Brain pericyte (primary cell): ENCODE data around the gene TCEA3.
A peak's percentile ranks its signal among the peaks of the same experiment; 100 is the strongest.
"Not testable (repeated sequence)": the region's sequence is repeated elsewhere in the genome, so short reads cannot be mapped to it uniquely, and the experiment has no call there.

Source experiments
- DNase-seq: peaks from one replicate; pipeline ENCODE4 v3.0.0-alpha.2; 2012; ENCODE audit warnings: low read depth, low spot score

TCEA3 gene

GRCh38 chr1:23392125-23392855 lies 32.3 kb downstream of the TCEA3 start:
- no peak for DNase-seq

- no peak for DNase-seq
Observed at GRCh38 chr1:23389837-23390321, 34.7 kb downstream of the TCEA3 start.

- DNase-seq: no peak
Observed at GRCh38 chr1:23387494-23387893, 37.1 kb downstream of the TCEA3 start.

DNA sequence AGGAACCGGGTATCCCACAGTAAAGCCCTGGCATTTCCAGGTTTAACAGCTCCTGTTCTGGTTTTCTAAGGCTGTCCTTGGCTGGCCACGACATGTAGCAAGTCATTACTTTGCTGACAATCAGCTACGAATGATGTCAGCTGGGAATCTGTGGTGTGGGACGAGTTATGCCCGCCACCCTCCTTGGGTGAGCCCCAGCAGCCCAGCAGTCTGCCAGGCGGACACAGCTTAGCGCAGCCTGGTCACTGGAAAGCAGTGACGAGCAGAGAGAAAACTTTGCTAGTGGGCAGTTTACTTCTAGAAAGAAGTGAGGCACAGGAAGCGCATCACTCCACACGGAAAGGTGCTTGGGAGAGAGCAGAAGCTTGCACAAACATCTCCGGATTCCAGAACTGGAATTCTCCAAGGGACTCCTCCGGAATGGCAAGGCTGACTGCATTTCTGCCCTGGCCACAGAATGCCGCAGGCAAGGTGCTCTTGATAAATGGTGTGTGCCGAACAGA lies 39.4 kb downstream of the TCEA3 start:
- no peak for DNase-seq

DNA sequence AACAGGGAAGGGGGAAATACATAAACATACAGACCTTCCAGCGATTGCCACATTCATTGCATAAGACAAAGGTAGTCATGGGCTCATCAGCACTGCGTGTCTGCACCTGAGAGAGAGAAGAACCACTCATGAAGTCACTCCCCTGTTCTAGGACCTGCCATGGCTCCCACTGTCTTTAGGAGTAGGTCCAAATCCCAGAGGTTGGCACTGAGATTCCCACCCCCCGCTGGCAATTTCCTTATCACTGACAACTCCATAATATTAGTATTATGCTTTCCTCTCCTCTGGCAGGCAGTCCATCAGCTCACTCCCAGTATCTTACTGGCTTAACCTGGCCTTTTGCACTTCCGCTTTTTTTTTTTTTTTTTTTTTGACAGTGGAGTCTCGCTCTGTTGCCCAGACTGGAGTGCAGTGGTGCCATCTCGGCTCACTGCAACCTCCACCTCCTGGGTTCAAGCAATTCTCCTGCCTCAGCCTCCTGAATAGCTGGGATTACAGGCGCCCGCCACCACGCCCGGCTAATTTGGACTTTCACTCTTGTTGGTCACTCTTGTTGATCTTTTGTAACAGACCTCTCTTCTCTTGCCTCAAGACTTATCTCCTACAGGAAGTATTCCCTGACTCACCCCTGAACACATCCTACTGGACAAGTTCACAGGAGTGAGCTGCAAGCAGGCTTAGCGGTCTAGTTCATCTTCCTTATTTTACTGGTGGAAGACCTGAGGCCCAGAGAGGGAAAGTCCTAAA lies 40.1 kb downstream of the TCEA3 start:
- no peak for DNase-seq

- no peak for DNase-seq
Observed at GRCh38 chr1:23383577-23384311, 40.8 kb downstream of the TCEA3 start.

DNA sequence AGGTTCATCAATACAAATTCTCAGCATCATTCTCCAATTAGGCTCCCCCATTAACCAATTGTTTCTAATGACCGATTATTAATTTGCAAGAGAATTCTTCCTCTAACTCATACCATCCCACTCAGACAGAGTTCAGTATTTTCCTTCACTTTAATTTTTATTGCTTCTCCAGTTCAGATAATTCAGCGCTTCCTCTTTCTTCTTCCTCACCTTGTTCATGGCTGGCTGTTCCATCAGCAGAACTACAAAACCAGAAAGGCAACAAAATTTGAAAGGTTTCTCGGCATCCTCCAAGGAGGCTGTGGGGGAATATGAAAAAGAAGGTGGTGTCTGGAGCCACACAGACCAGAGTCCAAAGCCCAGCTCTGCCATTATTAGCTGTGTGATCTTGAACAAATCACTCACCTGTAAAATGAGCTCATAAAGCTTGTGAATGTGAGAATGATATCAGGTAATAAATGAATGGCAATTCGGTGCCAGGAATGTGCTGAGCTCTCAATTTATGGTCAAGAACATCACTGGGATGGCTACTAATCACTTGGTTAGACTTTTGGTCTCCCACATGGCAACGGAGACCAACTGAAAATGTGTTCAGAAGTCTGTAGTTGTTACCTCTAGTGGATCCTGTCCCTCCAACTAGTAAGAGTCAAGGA lies 43.2 kb downstream of the TCEA3 start:
- no peak for DNase-seq

DNA sequence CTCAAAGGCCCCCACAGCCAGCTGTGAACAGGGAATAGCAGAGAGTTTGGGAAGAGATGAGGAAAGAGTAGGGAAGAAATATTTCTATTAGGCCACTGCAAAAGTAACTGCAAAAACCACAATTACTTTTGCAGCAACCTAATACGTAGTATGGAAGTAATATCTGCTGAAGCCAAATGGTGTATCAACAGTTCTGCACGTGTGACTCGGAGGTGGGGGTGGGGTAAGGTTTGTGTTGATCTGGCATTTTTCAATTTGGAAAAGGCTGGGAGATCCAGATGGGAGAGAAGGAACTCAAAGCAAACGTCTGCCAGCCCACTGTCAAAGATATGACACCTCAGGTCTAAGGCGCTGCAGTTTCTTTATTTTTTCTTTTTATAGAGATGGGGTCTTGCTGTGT lies 43.8 kb downstream of the TCEA3 start:
- DNase-seq: no peak

DNA sequence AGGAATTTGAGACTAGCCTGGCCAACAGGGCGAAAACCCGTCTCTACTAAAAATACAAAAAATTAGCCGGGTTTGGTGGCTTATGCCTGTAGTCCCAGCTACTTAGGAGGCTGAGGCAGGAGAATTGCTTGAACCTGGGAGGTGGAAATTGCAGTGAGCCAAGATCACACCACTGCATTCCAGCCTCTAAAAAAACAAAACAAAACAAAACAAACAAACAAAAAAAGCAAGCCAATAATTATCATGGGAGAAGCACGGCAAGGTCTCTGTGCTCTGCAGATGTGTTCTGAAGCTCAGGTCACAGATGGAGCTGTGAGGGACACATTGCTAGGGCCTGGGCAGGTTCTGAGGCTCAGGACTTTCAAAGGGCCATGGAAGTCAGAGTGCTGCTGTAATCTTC lies 44.3 kb downstream of the TCEA3 start:
- DNase-seq: not testable (repeated sequence)

DNA sequence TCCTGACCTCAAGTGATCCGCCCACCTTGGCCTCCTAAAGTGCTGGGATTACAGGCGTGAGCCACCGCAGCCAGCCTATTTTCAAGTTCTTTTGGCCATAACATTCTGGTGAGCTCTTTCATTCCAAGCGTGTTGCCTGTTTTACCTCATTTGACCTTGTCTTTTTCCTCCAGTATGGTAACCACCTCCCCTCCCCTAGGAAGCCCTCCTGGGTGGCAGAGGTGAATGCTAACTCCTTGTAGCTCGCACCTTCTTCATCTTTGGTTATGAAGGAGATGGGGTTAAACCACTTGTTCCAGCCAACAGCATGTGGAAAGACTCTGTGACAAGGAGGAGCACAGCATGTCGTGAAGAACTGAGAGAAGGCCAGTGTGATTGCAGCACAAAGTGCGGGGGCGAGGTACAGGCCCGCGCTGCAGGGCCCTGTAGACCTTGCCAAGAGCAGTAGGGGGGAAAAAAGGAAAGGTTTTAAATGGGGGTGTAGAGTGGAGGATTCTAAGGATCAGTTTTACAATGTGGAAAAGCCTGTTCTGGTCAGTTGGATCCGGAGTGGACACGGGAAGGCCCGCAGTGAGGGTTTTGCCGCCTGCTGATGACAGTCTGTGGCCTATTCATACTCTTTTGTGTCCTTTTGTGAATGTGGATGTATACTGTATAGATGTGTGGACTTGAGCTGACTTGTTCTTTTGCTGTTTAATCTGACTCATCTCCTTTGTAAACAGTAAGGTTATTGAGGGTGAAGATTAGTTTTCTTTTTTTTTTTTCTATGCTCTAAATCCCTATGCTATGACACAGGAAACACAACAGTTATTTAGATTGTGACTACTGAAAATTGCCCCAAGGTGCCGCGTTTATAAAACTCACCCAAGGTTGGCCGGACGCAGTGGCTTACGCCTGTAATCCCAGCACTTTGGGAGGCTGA lies 47.4 kb downstream of the TCEA3 start:
- DNase-seq: peak; percentile 81

GRCh38 chr1:23374079-23374735 lies 50.3 kb downstream of the TCEA3 start:
- not testable (repeated sequence) for DNase-seq

DNA sequence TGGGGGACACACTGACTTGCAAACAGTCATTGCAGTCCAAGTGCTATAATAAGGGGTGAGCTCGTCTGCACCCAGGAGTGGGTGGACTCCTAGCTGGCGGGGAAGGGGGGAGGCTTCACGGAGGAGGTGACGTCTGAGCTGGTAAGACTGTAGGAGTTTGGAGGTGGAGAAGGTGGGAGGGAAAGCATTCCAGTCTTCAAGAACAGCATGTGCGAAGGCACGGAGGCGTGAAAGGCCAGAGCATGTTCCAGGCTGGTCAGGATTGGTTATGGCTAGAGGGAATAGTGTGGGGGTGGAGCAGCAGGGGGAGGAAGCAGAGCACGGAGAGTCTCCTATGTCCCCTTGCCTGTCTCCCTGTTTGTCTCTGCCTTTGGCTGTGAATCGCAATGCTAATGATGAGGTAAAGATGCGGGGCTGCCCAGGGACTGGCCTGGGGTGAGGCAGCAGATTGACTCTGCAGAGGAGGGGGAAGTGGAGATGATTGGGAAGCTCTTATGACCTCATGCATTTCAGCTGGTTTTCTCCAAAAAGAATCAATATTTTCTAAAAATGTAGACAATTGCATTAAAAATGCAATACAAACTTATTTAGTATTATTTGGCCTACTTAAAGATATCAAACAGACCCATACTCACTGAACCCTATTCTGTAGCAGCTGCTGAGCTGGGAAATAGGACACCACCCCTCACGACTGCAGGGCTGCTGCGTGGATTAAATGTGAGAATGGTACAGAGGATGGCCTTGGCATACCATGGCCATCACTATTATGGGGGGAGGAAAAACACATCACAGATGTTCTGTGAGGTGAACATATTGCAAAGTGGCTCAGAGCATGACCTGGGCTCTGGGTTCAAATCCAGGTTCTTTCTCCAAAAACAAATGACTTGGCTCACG lies 52.3 kb downstream of the TCEA3 start:
- no peak for DNase-seq

DNA sequence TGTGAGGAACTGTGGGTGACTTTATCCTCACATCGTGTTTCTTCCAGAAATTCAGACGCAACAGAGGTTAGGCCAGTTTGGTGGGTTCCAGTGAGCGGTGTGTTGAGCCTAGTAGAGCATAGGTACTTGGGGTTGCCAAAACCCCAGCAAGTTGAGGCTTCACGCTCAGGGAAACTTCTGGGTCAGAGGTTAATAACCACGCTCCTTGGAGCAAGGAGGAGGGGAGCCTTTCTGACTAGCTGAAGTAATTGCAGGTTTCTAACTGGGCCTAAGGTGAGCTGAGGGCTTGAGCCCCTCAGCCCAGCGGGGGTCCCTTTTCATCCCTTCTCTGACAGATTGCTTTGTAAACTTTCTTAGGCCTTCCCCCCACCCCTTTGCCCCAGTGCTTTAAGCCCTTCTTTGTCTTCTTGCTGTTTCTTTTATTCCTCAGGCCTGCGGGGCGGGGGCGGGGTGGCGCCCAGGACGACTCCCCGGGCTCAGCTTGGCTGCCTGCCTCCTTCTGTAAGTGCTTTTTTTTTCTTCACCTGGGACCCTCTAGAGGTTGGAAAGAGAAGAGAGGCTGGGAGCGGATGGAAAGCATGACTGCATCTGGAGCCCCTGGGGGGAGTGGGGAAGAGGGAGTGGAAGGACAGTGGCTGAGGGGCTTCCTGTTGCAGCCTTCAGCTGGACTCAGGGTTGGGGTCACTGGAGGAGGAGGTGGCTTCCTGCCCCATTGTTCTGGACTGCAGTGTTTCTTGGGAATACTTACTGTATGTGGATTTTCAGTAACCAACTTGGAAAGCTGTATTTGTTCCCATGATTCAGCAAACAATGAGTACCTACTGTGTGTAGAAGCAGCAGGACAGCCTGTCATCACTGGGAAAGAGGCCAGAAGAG lies 53.6 kb downstream of the TCEA3 start:
- no peak for DNase-seq

DNA sequence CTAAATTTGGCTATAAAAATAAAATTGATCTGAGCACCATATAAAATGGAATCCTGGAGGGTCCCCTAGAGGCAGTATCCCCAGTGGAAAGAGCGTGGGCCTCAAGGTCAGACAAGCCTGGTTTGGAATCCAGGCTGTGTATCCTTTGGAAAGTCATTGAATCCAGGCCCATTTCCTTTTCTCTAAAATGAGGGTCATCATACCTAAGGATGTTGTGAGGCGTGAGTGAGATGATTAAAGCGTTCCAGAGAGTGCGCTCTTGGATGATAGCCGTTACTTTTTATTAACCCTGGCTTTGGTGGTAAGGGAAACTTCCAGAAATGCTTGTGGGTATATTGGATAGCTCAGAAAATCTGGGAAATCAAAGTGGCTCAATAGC lies 54.2 kb downstream of the TCEA3 start:
- no peak for DNase-seq

DNA sequence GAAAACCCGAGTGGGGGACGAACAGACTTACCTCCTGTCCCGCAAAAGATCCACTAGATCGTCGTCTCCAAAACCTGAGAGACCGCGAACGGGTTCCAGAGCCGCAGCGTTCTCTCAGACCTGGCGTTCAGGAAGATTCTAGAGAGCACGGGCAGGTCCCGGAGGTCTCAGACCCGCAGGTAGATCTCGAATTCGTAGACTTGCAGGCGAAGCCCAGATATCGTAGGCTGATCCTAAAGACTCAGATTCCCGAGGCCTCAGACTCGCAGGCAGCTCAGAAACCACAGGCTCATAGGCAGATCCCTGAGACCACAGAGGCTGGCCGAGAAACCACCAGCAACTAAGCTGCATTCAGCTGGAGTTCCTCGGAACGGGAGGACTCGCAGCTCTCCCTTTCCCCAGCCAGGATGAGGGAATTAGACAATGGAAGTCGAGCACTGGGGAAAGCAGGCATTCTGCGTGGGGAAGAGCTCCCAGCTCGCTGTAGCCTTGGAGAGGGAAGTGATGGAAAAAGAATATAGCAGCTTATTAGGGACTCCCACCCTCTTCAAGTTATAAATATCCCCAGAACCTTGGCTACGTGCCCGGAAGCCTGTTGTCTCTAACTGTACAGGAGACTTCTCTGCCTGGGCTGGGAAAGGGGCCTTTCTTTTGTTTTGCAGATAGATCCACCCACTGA lies 55.1 kb downstream of the TCEA3 start, which contains the start of gene ZNF436:
Gene ZNF436 (minus strand): TSS at position 502 of the 679 bp plus-strand sequence. CDS start 1,831 bp downstream, outside the sequence.
- DNase-seq: peak; percentile 60

DNA sequence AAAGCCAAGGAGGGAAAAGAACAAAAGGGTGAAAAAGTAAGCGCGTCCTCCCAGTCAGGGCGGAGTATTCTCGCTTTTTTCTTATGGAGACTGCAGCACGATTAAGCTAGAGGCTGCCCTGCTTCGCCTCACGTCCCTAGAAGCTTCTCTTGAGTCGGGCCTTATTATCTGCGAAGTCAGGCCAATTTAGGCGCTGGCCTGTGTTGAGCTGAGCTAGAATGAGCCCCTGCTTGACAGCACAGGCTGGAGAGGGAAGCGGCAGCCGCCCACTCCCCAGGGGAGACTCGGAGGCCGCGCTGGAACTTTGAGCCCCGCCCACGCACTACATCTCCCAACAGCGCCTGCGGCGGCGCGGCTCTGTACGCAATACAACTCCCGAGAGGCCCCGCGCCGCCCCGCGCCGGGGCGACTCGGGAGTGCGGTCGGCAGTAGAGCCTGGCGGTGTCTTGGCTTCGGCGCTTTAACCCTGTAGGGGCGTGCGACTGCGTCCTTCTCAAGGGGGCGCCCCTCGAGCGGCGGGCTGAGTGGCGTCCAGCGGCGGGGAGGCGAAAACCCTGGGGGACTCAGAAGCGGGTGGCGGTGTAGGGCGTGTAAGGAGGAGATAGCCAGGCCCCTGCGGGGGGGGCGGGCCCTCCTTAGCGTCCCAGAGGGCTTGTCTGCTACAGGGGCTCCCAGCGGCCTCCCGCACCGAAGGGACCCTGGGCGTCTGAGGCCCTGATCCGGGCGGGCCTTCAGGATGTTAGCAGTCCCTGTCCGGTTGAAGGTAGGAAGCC lies 55.8 kb downstream of the TCEA3 start:
- DNase-seq: peak; percentile 66
